Loucy (cell line): ENCODE measurements around the gene GPATCH2L.

Experiments
- CTCF ChIP-seq: fragments of 200-600 bp; sonication (generic); conservative IDR thresholded peaks from 2 replicates; pipeline ENCODE4 v1.5.1; 2014; ENCODE audit warnings: mild to moderate bottlenecking, antibody characterized with exemption, low read length
- EZH2phosphoT487 ChIP-seq: fragments of 200-600 bp; IDR thresholded peaks from 2 replicates; pipeline ENCODE4 v1.6.1; 2018; ENCODE audit warnings: antibody characterized with exemption, mild to moderate bottlenecking, moderate library complexity, borderline replicate concordance

- TF ChIP-seq CTCF (no peak), EZH2phosphoT487 (no peak)
Measured at GRCh38 chr14:76212242-76212641, 60.5 kb downstream of the GPATCH2L start.
